Right forelimb (tissue), 1 donor: ENCODE results near the gene WFIKKN2.
"Not testable (repeated sequence)": the region's sequence is repeated elsewhere in the genome, so short reads cannot be mapped to it uniquely, and the experiment has no call there.

Experiments used
- DNase-seq: peaks from one replicate; pipeline ENCODE4 v3.0.0-alpha.2; 2018

Gene WFIKKN2, protein sequence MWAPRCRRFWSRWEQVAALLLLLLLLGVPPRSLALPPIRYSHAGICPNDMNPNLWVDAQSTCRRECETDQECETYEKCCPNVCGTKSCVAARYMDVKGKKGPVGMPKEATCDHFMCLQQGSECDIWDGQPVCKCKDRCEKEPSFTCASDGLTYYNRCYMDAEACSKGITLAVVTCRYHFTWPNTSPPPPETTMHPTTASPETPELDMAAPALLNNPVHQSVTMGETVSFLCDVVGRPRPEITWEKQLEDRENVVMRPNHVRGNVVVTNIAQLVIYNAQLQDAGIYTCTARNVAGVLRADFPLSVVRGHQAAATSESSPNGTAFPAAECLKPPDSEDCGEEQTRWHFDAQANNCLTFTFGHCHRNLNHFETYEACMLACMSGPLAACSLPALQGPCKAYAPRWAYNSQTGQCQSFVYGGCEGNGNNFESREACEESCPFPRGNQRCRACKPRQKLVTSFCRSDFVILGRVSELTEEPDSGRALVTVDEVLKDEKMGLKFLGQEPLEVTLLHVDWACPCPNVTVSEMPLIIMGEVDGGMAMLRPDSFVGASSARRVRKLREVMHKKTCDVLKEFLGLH

DNA sequence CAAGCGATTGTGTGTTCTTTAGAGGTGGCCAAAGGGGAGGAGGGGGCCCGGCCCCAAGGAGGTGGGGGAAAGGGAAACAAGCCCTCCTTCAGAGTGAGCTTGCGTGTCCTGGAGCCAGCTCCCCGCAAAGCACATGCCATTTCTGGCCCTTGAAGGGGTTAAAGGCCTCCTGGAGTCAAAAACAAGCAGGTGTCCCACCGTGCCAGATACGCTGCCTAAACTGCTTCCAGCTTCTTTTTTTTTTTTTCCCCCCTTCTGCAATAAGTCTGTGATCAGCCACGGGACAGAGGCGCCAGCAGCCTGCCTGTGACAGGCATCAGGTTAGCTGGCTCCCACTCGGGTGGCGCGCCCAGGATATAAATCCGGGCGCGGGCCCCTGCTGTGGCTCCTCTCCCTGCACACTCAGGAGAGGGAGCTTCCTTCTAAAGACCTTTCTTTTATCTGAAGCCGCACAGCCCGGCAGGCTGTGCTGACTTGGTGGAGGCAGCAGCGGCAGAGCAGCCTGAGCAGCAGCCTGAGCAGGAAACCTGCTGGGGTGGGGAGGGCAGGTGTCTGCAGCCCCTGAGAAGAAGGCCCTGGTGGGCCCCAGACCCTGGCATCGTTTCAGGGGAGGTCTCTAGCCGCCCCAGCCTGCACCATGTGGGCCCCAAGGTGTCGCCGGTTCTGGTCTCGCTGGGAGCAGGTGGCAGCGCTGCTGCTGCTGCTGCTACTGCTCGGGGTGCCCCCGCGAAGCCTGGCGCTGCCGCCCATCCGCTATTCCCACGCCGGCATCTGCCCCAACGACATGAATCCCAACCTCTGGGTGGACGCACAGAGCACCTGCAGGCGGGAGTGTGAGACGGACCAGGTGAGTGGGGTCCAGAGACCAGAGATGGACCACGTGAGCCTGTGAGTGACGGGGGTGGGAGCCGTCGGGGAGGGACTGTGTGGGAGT, at the start of gene WFIKKN2:
WFIKKN2 (plus strand) TSS at position 286 of the 934 bp plus-strand sequence; CDS start at position 638, 352 bp downstream.
- no peak for DNase-seq

DNA sequence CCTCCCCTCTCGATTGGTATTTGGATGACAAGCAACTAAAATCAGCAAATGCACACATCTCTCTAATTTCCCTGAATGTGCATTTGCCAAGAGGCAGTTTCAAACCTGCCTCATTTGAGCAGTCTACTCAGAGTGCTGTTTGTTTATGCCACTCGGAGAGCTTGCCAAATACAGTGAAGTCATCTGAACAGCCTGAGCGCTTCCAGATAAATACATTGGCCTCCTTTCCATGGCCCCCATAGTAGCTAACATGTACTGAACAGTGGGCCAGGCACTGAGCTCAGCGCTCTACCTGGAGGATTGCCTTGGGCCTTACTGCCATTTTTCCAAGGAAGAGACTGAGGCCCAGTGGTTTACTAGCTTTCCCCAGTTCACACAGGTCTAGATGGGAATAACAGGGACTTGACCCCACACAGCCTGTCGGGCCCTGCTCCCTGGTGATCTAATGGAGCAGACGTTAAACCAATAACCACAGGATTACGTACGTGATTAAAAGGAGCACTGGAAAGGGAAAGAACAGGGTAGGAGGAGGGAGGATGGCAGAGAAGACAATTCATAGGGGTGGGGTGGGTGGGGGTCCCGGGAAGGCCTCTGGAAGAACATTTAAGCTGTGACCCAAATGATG, 49.3 kb upstream of the WFIKKN2 start:
- DNase-seq, result no peak

DNA sequence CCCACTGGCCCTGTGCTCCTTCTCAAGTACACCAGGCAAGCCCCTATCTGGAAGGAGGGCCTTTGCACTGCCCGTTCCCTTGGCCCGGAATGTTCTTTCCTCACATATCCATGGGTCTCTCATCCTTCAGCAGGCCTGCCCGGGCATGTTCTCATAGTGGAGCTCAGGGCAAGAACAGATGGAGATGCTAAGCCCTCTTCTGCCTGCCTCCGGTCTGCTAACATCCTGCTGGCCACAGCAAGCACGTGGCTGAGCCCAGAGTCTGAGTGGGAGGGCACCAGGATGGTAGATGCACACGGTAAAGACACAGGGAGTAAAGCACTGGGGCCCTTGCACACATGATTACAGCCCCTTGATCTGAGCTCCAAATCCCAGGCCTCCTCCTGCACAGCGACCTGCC, 48.3 kb upstream of the WFIKKN2 start:
- no peak for DNase-seq

DNA sequence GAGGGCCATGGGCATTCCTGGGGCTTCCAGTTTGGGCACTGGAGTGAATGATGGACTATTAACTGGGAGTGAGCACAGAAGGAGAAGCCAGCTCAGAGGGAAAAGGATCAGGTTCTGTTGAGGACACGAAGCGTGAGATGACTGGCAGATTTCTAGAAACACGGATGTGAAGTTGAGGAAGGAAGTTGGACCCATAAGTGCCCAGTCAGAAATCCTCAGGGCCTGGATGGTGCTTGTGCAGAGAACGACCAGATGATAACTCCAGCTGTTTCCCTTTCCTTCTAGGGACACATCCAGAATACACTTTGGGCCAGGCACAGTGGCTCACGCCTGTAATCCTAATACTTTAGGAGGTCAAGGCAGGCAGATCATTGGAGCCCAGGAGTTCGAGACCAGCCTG, 44.8 kb upstream of the WFIKKN2 start:
- no peak for DNase-seq

DNA sequence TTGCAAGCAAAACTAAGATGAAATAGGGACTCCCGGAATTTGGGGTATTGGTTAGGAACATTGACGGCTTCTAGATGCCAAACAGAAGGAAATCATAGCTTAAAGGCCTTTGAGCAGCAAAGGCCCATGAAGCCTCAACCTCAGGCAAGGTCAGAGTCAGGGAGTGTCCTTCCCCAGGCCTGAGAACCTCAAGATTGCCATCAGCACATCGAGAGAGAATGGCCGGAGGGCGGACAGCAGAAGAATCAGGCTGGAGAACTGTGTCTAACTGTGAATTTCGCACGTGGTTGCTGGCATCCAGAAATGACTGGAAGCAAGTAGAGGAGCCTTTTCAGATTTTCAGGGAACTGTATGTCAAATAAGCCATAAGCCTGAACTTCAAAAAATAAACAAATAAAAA, 43.3 kb upstream of the WFIKKN2 start:
- DNase-seq, result no peak

DNA sequence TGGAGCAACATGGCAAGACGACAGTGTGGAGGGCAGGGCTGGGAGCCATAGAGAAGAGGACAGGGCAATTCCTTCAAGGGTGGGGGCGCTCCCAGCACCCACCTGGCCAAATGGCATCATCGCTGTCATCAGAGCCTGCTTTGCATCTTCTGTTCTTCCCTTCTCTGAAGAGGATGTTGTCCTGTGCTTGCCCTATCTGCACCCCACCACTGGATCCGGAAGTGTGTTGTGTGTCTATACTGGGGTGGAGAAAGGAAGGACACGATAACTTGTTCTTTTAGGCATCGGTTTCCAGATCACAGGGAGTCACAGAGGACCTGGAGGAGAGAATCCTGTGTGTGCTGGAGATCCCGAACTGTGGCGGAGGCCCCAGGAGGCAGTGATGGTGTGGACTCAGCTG, 42.4 kb upstream of the WFIKKN2 start:
- DNase-seq, result no peak

DNA sequence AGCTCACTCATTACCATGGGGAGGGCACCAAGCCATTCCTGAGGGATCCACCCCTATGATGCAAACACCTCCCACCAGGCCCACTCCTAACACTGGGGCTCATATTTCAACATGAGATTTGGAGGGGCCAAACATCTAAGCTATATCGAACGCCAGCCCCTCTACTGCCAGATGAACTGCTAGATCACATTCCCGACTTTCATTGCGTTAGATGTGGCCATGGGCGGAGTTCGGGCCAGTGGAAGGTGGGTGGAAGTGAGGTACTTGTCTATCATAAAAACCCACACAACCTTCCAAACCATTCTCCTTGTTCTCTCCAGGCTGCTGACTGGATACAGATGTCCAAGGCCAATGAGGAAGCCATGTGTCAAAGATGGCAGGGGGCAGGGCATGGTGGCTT, 41.0 kb upstream of the WFIKKN2 start:
- DNase-seq, result no peak

DNA sequence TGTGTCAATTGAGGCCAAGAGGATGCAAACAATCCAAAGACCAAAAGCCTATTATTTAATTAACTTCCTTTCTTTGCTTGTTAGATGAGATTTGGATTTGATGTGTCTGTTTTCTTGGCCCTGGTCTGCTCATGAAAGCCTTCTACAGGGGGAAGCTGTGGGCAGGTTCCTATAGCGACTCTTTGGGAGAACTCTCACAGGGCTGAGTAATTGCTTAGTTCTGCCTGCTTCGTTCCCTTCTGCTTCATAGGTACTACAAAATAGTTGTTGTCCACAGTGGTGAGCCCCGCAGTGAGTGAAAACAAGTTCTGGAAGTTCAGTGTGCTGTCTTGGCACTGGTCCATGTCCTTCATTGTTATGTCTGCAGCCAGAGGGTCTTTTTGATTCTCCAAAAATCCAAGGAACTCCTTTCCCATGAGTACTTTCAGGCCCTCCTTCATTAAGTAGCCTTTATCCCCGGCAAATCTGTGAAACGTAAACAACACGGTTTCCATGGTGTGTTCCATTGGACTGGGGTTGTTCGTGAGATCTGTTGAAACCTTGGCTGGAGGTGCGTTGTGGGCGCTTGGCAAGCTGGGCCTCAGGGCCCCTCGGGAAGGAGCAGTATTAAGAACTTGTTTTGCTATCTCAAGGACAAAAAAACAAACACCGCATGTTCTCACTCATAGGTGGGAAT, 38.1 kb upstream of the WFIKKN2 start:
- DNase-seq, result no peak

DNA sequence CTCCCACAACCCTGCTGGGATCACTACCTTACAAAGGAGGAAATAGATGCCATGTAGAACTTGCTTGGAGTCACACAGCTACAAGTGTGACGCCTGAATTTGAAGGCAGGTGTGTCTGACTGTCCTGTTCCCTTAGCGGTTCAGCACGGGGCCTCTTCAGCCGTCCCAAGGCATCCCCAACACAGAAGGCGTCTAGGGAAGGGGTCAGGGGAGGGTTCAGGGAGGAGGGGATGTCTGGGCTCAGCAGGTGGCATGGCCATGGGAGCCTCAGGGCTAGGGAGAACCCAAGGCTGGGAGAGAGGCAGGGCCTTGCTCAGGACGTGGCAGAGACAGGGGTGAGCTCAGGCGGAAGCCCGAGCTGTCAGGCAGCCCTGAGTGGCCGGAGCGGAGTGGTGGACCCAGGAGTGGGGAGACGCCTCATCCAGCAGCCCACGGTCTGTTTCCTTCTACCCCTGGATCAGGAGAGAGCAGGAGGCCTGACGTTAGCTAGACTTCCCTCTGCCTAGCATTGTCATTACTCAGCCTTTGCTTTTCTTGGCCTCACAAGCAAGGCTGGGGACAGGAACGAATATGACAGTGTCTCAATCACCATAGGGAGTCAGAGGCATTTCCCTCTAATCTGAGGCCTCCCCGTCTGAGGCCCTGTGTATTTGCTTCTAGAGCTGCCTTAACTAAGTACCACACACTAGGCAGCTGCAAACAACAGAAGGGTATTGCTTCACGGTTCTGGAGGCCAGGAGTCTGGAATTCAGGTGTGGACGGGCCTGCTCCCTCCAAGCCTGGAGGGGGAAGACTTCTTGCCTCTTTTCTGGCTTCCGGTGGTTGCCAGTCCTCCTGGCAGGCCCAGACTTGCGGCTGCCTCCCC, 36.7 kb upstream of the WFIKKN2 start:
- no peak for DNase-seq

DNA sequence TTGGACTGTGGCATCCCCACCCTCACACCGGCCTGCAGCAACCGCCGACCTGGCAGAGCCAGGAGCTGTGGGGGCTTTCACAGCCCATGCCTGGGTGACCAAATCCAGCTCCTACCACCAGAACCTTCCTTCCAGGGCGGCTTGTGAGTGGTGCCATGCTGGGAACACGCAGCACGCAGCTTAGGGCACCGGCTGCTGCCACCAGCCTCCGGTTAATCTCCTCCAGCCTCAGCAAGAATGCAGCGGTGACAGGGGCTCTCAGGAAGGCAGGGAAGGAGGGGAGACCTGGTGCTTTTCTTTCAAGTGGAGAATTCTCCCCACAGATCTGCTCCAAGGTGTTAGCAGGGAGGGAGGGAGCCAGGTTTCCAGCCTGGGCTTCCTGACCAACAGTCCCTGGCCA, 35.8 kb upstream of the WFIKKN2 start:
- no peak for DNase-seq

DNA sequence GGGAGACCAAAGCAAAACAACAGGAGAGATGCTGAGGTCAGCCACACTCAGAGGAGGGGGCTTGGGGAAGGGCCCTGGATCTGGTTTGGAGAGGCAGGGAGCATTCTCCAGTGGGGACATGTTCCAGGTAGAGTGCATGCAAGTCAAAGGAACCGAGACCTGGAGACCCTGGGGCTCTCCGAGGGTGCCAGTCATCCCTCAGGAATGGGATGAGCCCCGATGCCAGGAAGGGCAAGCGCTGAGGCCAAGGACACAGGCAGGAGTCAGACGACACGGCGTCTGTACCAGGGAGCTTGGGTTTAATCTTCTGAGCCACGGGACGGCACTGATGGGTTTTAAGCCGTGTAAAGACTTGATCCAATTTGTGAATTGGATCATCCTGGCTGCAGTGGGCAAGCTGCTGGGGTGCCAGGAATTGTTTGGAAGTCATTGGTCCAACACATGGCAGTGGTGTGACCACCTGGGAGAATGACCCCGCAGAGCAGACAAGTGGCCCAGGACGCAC, 35.1 kb upstream of the WFIKKN2 start:
- no peak for DNase-seq

DNA sequence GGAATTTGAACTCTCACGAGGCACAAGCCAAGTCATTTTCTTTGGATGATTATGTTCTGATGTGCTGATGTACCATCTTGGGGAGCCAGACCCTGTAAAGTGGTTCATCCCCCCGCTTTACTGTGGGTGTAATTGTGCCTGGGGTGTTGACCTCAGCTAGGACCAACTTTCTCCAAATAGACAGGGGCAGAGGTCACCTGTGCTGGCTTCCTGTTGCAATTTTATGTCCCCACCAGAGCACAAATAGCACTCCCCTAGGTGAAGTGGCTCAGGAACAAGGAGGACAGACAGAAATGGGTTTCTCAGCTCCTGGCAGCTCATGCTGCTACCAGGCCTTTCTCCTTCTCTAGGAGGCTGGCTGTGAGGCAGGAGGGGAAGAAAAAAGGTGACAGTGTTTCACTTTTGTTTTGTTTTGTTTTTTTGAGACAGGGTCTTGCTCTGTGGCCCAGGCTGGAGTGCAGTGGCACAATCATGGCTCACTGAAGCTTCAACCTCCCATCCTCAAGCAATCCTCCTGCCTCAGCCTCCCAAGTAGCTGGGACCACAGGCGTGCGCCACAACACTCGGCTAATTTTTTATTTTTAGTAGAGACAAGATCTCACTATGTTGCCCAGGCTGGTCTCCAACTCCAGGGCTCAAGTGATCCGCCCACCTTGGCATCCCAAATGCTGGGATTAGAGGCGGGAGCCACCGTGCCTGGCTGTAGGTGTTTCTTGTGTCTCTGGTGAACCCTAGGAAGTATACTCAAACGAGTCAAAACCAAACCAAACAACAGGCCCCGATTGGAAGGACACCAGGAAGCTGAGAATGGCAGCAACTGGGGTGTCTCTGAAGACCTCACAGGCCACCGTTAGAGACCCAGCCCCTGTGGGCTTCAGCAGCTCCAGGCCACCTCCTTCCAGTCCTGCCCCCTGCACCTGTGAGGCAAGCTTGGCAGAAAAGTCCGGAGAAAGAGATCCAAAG, 32.5 kb upstream of the WFIKKN2 start:
- no peak for DNase-seq

DNA sequence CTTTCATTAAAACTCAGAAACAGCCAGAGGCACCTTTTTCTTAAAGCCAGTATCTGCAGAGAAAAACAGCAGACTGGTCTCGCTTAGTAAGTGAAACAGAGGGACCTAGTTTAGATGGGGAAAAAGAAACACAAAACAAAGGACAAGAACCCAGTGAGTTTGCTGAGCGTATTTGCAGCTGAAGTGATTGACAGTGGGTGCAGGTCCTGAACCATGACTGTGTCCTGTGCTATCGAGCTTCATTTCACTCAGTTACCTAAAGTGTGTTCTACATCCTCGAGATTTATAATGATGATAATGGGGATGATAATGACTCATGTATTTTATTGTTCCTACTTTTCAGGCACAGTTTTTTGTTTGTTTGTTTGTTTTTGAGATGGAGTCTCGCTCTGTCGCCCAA, 31.7 kb upstream of the WFIKKN2 start:
- no peak for DNase-seq

DNA sequence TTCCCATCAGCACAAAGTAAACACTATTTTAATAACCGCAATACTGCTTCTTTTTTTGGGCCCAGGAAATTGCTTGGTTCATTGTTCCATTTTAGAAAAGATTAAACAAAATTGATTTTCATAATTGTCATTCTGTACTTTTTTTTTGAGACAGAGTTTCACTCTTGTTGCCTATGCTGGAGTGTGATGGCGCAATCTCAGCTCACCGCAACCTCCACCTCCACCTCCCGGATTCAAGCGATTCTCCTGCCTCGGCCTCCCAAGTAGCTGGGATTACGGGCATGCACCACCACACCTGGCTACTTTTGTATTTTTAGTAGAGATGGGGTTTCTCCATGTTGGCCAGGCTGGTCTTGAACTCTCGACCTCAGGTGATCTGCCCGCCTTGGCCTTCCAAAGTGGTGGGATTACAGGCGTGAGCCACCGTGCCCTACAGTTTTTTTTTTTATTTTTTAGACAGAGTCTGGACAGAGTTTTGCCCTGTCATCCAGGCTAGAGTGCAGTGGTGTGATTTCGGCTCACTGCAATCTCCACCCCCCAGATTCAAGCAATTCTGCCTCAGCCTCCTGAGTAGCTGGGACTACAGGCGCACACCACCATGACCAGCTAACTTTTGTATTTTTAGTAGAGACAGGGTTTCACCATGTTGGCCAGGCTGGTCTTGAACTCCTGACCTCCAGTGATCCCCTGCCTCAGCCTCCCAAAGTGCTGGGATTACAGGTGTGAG, 30.5 kb upstream of the WFIKKN2 start:
- not testable (repeated sequence) for DNase-seq

DNA sequence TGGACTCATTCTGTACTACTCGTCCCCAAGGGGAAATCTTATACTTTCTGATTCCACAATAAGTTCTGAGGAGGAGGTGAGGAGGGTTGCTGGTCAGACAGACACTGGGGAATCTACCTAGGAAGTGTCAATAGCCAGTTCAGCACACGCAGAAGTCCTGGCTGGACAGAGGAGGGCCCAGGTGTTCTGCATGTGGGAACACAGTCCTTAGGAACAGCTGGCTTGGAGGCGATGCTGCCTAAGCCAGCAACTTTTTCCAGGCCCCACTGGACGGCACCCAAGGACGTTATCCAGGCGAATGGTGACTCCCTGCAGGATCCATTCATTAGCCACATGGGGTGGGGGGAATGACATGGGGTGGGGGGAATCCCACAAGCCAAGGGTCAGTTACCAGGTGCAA, 29.9 kb upstream of the WFIKKN2 start:
- no peak for DNase-seq

DNA sequence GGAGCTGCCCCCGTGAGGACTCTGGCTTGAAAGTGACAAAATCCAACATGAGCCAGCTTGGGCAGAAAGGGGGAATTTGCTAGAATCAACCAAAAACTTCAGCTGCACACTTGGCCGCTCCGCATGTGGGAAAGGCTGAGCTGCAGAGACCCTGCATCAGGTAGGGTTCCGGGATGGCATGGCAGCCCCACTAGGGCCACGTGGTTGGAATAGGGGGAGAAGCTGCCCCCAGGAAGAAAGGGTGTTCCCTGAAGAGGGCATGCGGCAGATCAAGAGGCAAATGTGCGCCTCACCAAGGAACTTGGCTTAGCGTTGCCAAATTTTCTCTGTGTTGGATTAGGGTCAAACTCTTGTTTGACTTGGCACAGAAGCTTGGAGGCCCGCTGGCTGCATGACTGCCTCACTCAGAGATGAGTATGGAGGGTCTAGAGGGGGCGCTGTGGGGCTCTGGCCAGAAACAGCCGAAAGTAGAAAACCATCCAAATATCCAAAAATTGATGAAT, 29.2 kb upstream of the WFIKKN2 start:
- DNase-seq, result no peak

DNA sequence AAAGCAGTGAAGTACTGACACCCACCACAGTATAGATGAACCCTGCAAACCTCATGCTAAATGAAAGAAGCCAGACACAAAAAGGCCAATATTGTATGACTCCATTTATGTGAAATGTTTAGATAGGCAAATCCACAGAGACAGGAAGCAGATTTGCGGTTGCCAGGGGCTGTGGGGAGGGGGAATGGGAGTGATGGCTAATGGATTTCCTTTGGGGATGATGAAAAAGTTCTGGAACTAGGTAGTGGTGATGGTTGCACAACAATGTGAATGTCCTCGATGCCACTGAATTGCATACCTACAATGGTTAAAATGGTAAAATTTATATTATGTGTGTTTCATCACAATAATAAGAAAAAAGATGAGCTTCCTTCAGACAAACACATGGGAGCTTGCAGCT, 28.4 kb upstream of the WFIKKN2 start:
- no peak for DNase-seq

DNA sequence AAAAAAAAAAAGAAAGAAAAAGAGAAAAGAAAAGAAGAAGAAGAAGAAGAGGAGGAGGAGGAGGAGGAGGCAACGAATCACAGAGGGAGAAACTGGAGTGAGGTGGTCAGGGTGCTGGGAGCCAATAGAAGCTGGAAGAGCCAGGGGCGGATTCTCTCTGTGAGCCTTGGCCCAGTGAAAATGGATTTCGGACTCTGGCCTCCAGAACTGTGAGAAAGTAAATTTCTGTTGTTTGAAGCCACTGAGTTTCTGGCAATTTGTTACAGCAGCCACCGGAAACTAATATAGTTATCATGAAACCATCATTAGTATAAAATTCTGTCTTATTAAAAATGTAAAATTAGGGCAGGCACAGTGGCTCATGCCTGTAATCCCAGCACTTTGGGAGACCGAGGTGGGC, 27.7 kb upstream of the WFIKKN2 start:
- DNase-seq, result no peak

DNA sequence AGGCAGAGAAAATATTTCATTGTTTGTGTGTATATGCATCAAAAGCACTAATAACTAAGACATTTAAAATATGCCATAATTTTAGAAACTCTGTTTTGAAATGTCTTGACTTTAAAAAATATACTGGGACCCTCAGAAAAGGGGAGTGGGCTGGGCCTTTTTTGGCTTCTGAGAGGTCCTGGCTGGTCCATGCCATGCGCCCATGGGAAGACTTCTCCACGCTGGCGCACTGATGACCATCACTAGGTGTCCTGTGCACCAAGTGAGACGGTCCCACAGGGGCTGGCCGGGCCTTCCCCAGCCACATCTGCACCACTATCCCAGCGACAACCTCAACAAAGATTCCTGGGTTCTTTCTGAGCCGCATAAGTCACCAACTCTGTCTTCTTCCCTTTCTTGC, 27.0 kb upstream of the WFIKKN2 start:
- DNase-seq, result no peak
